Fibroblast of lung (primary cell): ENCODE results near the gene HRH3.

ENCODE experiments used
- CTCF ChIP-seq, 2 donors: IDR thresholded peaks in 1 of 2; conservative IDR thresholded peaks in 1 of 2; 1 replicate in 1 of 2; 2 replicates in 1 of 2; pipeline ENCODE4 v1.5.1; 2011 to 2012; ENCODE audit warnings: low read length in 2 of 2, control low read depth in 1 of 2, inconsistent platforms in 1 of 2, low read depth in 1 of 2, mild to moderate bottlenecking in 1 of 2
- EZH2 ChIP-seq: IDR thresholded peaks from 2 replicates; pipeline ENCODE4 v1.5.1; 2012; ENCODE audit warnings: low read length, control low read depth, mild to moderate bottlenecking; ENCODE audit errors: missing control alignments

- TF ChIP-seq CTCF (conservative IDR thresholded peaks at IDR 0.05 in 1 of 2, IDR thresholded peaks at IDR 0.05 in 1 of 2; ENCODE audit: low read depth in 1 of 2, low read length in 2 of 2) = no peak
- no peak for TF ChIP-seq EZH2
Observed at GRCh38 chr20:62208061-62208794, 11.8 kb downstream of the HRH3 start.
